NCI-H1105 treated with DMSO at 0.1 percent for 48 hours (cell line): ENCODE measurements around the gene RREB1.

ENCODE experiments used
- DNase-seq: peaks from one replicate; lab custom pipeline; 2025; lab: John Stamatoyannopoulos, UW

RREB1 gene

GRCh38 chr6:7298113-7298512 is 190.4 kb downstream of the RREB1 start:
- DNase-seq: no peak

DNA sequence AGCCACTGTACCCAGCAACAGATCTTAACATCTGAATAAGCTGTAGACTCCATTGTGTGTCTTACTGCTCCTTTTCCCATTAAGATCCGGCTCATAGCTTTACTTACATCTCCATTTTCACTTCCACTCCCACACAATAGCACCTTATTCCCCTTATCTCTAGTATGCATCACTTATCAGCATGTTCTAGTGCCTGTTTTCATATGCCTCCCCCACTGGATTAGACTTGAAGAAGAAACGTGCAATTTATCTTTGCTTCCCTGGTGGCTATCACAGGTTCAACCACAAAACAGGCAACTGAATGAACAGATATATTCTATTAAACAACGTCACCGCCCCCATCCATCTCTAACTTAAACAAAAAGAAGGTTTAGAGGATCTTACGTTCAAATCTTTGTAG is 193.2 kb downstream of the RREB1 start:
- DNase-seq: no peak
